ENCODE results near the gene TIMM22. TPM values are rescaled to one million over a fixed set of nuclear protein-coding genes. Genes with fewer than 3 reads are reported as not detected.
"Not testable (repeated sequence)": the region's sequence is repeated elsewhere in the genome, so short reads cannot be mapped to it uniquely, and the experiment has no call there.

The TIMM22 gene
- polyA plus RNA-seq (2012; ENCODE audit: low read depth, missing spikeins), result 7.0 TPM

- peak; percentile 79 for TF ChIP-seq PAX5 (IDR thresholded peaks at IDR 0.05; ENCODE audit: insufficient read depth, low read length, severe bottlenecking)
- TF ChIP-seq POU2F2 (IDR thresholded peaks at IDR 0.05; ENCODE audit: low read depth, low read length), result peak; percentile 88
- peak; percentile 100 for TF ChIP-seq TAF1 (IDR thresholded peaks at IDR 0.05; ENCODE audit: low read depth, low read length)
- peak; percentile 88 for TF ChIP-seq POLR2AphosphoS5 (IDR thresholded peaks at IDR 0.05; ENCODE audit: low read depth, low read length)
- TF ChIP-seq POLR2A (IDR thresholded peaks at IDR 0.05; ENCODE audit: low read depth, low read length), result peak; percentile 91
- TF ChIP-seq SPI1 (IDR thresholded peaks at IDR 0.05; ENCODE audit: low read depth, low read length), result no peak
- DNase-seq (ENCODE audit: insufficient read length, low spot score) (peak; percentile 94), FAIRE-seq (peak; percentile 97)
These were observed at the start of gene TIMM22 for GRCh38 chr17:996554-997344. TIMM22 (plus strand) TSS chr17:997129; CDS start chr17:997143, 14 bp downstream.

- DNase-seq (ENCODE audit: insufficient read length, low spot score) (no peak), FAIRE-seq (no peak)
- no peak for TF ChIP-seq POLR2AphosphoS5 (IDR thresholded peaks at IDR 0.05; ENCODE audit: low read depth, low read length)
- no peak for TF ChIP-seq TAF1 (IDR thresholded peaks at IDR 0.05; ENCODE audit: low read depth, low read length)
- no peak for TF ChIP-seq PAX5 (IDR thresholded peaks at IDR 0.05; ENCODE audit: insufficient read depth, low read length, severe bottlenecking)
- no peak for TF ChIP-seq POU2F2 (IDR thresholded peaks at IDR 0.05; ENCODE audit: low read depth, low read length)
- no peak for TF ChIP-seq SPI1 (IDR thresholded peaks at IDR 0.05; ENCODE audit: low read depth, low read length)
- no peak for TF ChIP-seq POLR2A (IDR thresholded peaks at IDR 0.05; ENCODE audit: low read depth, low read length)
These were observed 48.6 kb upstream of the TIMM22 start for GRCh38 chr17:948284-948852.

DNA sequence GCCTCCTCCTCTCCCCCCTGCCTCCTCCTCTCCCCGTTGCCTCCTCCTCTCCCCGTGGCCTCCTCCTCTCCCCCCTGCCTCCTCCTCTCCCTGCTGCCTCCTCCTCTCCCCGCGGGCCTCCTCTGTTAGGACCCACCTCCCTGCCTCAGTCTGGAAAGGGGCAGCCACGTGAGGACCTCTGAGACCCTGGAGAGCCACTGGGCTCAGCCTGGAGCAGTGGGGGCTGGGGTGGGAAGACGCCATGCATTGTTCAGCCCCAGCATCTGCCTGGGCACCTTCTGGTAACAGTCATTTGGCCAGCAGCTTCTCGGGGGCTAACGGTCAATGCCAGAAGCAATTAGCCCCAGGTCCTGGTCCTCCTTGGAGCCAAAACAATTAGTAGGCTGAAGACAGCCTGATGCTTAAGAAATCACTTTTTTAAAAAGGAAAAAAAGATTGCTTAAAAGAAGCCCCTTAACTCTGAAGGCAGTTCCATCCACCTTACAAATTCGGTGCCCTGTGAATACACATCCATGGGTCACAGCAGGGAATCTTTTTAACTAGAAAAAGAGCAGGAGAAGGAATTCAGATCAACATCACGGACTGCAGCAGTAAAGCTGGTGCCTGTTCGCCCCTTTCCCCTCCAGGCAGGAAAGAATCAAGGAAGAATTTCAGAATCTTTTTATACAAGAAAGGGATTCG, 47.2 kb upstream of the TIMM22 start:
- FAIRE-seq (no peak), DNase-seq (ENCODE audit: insufficient read length, low spot score) (no peak)
- TF ChIP-seq POLR2A (IDR thresholded peaks at IDR 0.05; ENCODE audit: low read depth, low read length) (no peak), PAX5 (IDR thresholded peaks at IDR 0.05; ENCODE audit: insufficient read depth, low read length, severe bottlenecking) (no peak), POLR2AphosphoS5 (IDR thresholded peaks at IDR 0.05; ENCODE audit: low read depth, low read length) (no peak), POU2F2 (IDR thresholded peaks at IDR 0.05; ENCODE audit: low read depth, low read length) (no peak), TAF1 (IDR thresholded peaks at IDR 0.05; ENCODE audit: low read depth, low read length) (no peak), SPI1 (IDR thresholded peaks at IDR 0.05; ENCODE audit: low read depth, low read length) (no peak)

GRCh38 chr17:951325-952132, 45.4 kb upstream of the TIMM22 start:
- no peak for DNase-seq (ENCODE audit: insufficient read length, low spot score)
- no peak for FAIRE-seq
- no peak for TF ChIP-seq TAF1 (IDR thresholded peaks at IDR 0.05; ENCODE audit: low read depth, low read length)

DNA sequence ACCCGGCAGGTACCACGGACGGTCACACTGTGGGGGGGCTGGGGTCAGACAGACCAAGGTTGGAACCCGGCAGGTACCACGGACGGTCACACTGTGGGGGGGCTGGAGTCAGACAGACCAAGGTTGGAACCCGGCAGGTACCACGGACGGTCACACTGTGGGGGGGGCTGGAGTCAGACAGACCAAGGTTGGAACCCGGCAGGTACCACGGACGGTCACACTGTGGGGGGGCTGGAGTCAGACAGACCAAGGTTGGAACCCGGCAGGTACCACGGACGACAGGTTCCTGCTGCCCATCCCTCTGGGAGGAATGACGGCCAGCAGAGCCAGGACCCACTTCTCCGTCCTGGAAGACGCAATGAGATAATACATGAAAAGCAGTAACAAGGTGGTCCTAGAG, 44.3 kb upstream of the TIMM22 start:
- not testable (repeated sequence) for DNase-seq (ENCODE audit: insufficient read length, low spot score); FAIRE-seq

DNA sequence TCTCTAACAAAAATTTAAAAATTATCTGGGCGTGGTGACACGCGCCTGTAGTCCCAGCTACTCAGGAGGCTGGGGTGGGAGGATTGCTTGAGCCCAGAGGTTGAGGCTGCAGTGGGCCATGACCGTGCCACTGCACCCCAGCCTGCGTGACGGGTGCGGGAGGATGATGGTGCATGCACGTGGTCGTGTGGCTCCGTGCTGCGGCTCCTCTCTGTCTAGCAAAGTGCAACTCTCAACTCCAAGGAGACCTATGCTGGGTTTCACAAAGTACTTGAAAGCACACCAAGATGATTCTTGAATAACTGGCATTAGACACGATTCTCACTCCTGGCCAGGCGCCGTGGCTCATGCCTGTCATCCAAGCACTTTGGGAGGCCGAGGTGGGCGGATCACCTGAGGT, 43.2 kb upstream of the TIMM22 start:
- TF ChIP-seq TAF1 (IDR thresholded peaks at IDR 0.05; ENCODE audit: low read depth, low read length) (no peak), PAX5 (IDR thresholded peaks at IDR 0.05; ENCODE audit: insufficient read depth, low read length, severe bottlenecking) (no peak), POU2F2 (IDR thresholded peaks at IDR 0.05; ENCODE audit: low read depth, low read length) (no peak), POLR2AphosphoS5 (IDR thresholded peaks at IDR 0.05; ENCODE audit: low read depth, low read length) (no peak), POLR2A (IDR thresholded peaks at IDR 0.05; ENCODE audit: low read depth, low read length) (no peak), SPI1 (IDR thresholded peaks at IDR 0.05; ENCODE audit: low read depth, low read length) (no peak)
- no peak for FAIRE-seq

GRCh38 chr17:954431-955164, 42.3 kb upstream of the TIMM22 start:
- no peak for TF ChIP-seq POU2F2 (IDR thresholded peaks at IDR 0.05; ENCODE audit: low read depth, low read length)
- no peak for TF ChIP-seq TAF1 (IDR thresholded peaks at IDR 0.05; ENCODE audit: low read depth, low read length)
- FAIRE-seq (no peak), DNase-seq (ENCODE audit: insufficient read length, low spot score) (no peak)

More for the DNA sequence above, 43.2 kb upstream of the TIMM22 start:
- no peak for DNase-seq (ENCODE audit: insufficient read length, low spot score)

DNA sequence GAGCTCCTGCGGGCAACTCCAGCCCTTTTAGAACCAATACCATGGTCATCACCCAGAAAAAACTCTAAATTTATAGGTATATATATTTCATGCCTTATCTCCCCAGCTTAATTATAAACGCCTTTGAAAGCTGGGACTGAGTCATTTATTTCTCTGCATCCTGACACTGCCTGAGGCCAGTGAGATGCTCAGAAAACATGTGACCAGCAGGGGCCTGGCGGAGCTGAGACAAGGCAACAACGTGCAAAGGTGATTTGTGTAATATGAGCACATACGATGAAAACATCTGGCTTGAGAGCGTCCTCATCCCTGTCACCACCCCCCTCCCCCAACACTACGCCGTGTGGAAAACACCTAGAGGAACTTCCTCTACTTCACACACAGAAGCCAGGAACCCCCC, 40.0 kb upstream of the TIMM22 start:
- DNase-seq (ENCODE audit: insufficient read length, low spot score), result no peak
- no peak for FAIRE-seq
- TF ChIP-seq TAF1 (IDR thresholded peaks at IDR 0.05; ENCODE audit: low read depth, low read length) (no peak), SPI1 (IDR thresholded peaks at IDR 0.05; ENCODE audit: low read depth, low read length) (no peak), PAX5 (IDR thresholded peaks at IDR 0.05; ENCODE audit: insufficient read depth, low read length, severe bottlenecking) (no peak), POLR2AphosphoS5 (IDR thresholded peaks at IDR 0.05; ENCODE audit: low read depth, low read length) (no peak), POLR2A (IDR thresholded peaks at IDR 0.05; ENCODE audit: low read depth, low read length) (no peak), POU2F2 (IDR thresholded peaks at IDR 0.05; ENCODE audit: low read depth, low read length) (no peak)

DNA sequence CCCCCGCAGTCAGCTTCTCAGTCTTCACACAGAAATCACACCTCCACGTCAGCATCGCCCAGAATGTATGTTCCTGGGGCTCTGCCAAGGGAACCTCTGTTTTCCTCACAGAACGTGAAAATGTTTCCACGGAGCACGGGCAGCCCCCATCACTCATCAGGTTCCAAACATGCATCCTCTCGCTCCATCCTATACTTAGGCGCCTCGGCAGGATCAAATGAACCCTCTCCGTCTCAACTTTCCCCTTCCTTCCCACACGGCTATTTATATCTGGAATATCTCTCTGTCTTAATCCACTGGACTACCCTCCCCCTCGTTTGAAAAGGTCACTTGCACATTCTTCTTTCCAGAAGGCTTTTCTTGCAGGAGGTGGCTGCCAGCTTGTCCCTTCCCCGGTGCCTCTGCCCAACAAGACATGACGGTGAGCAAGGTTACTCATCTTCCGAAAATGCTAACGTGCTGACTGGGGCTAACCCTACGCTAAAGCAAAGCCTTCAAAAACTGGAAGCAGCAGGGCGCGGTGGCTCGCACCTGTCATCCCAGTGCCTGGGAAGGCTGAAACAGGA, 39.0 kb upstream of the TIMM22 start:
- no peak for DNase-seq (ENCODE audit: insufficient read length, low spot score)
- TF ChIP-seq POLR2A (IDR thresholded peaks at IDR 0.05; ENCODE audit: low read depth, low read length) (no peak), SPI1 (IDR thresholded peaks at IDR 0.05; ENCODE audit: low read depth, low read length) (no peak), PAX5 (IDR thresholded peaks at IDR 0.05; ENCODE audit: insufficient read depth, low read length, severe bottlenecking) (no peak), POU2F2 (IDR thresholded peaks at IDR 0.05; ENCODE audit: low read depth, low read length) (no peak), POLR2AphosphoS5 (IDR thresholded peaks at IDR 0.05; ENCODE audit: low read depth, low read length) (no peak), TAF1 (IDR thresholded peaks at IDR 0.05; ENCODE audit: low read depth, low read length) (no peak)
- FAIRE-seq, result no peak
